SK-N-MC (cell line): ENCODE measurements around the gene CD99.

Source experiments
- DNase-seq: peaks from one replicate; pipeline ENCODE4 v3.0.0-alpha.2; 2011; ENCODE audit warnings: low read depth, low spot score
- H3K27ac ChIP-seq: fragments of 200-600 bp; sonication (generic); 2 replicates; pipeline ENCODE4 v1.5.1; 2016; ENCODE audit warnings: mixed run types
- H3K36me3 ChIP-seq: fragments of 200-600 bp; sonication (generic); 2 replicates; pipeline ENCODE4 v1.6.1; 2017; ENCODE audit warnings: antibody characterized with exemption, low read length, mixed read lengths; ENCODE audit not compliant: insufficient read depth
- H3K4me3 ChIP-seq: fragments of 200-600 bp; sonication (generic); 2 replicates; pipeline ENCODE4 v1.5.1; 2016
- H3K9ac ChIP-seq: fragments of 200-600 bp; sonication (generic); 2 replicates; pipeline ENCODE4 v1.8.0; 2017; ENCODE audit warnings: mixed run types, mixed read lengths; ENCODE audit not compliant: insufficient read length
- H3K9me3 ChIP-seq: fragments of 200-600 bp; sonication (generic); 2 replicates; pipeline ENCODE4 v1.6.1; 2017; ENCODE audit warnings: low read depth, mild to moderate bottlenecking, antibody characterized with exemption, low read length, moderate library complexity, mixed read lengths
- EZH2 ChIP-seq: fragments of 200-600 bp; sonication (generic); IDR thresholded peaks from one replicate; pipeline ENCODE4 v1.6.1; 2017; ENCODE audit warnings: antibody characterized with exemption
- FOXP2 ChIP-seq: optimal IDR thresholded peaks from 2 replicates; pipeline ENCODE3; 2011; ENCODE audit warnings: mild to moderate bottlenecking, moderate library complexity; ENCODE audit not compliant: insufficient read depth; ENCODE audit errors: extremely low read length, control extremely low read depth
- POLR2AphosphoS5 ChIP-seq: IDR thresholded peaks from 2 replicates; pipeline ENCODE4 v1.6.1; 2012; ENCODE audit warnings: mild to moderate bottlenecking, low read depth, low read length, borderline replicate concordance

CD99 gene

GRCh38 chrX:2711441-2711840 lies 20.3 kb downstream of the CD99 start:
- Histone ChIP-seq H3K36me3 (peaks cover 54% of the 10 kb centered on the region), H3K4me3 (no peak overlapping the region), H3K9ac (no peak overlapping the region), H3K27ac (no peak overlapping the region), H3K9me3 (no peaks in the 10 kb centered on the region)
- DNase-seq: no peak
- TF ChIP-seq POLR2AphosphoS5 (no peak), EZH2 (no peak), FOXP2 (no peak)

- TF ChIP-seq EZH2 (no peak), FOXP2 (no peak), POLR2AphosphoS5 (no peak)
- Histone ChIP-seq H3K9me3 (no peaks in the 10 kb centered on the region), H3K27ac (no peak overlapping the region), H3K4me3 (no peak overlapping the region), H3K9ac (no peak overlapping the region), H3K36me3 (peaks cover 64% of the 10 kb centered on the region)
- DNase-seq: no peak
These were observed 21.3 kb downstream of the CD99 start for GRCh38 chrX:2712428-2712827.

- Histone ChIP-seq H3K27ac (no peak overlapping the region), H3K9me3 (no peaks in the 10 kb centered on the region), H3K9ac (no peak overlapping the region), H3K36me3 (peaks cover 71% of the 10 kb centered on the region), H3K4me3 (no peak overlapping the region)
- DNase-seq: no peak
- TF ChIP-seq EZH2 (no peak), FOXP2 (no peak), POLR2AphosphoS5 (no peak)
These were observed 22.1 kb downstream of the CD99 start for GRCh38 chrX:2712890-2713840.

- no peak overlapping the region for H3K27ac ChIP-seq
- H3K9ac ChIP-seq: no peak overlapping the region
- H3K9me3 ChIP-seq: no peaks in the 10 kb centered on the region
- no peak for DNase-seq
- no peak overlapping the region for H3K4me3 ChIP-seq
- H3K36me3 ChIP-seq: peaks cover 79% of the 10 kb centered on the region
- no peak for TF ChIP-seq EZH2
- TF ChIP-seq FOXP2: no peak
- TF ChIP-seq POLR2AphosphoS5: no peak
These were observed 23.5 kb downstream of the CD99 start for GRCh38 chrX:2714551-2714950.

GRCh38 chrX:2715066-2715600 lies 24.0 kb downstream of the CD99 start:
- H3K9ac ChIP-seq: no peak overlapping the region
- H3K27ac ChIP-seq: no peak overlapping the region
- DNase-seq: no peak
- H3K4me3 ChIP-seq: no peak overlapping the region
- no peaks in the 10 kb centered on the region for H3K9me3 ChIP-seq
- no peak for TF ChIP-seq POLR2AphosphoS5
- no peak for TF ChIP-seq EZH2
- TF ChIP-seq FOXP2: no peak
- H3K36me3 ChIP-seq: peaks cover 85% of the 10 kb centered on the region

GRCh38 chrX:2717312-2717711 lies 26.2 kb downstream of the CD99 start:
- Histone ChIP-seq H3K9ac (no peak overlapping the region), H3K9me3 (no peaks in the 10 kb centered on the region), H3K36me3 (peaks cover 96% of the 10 kb centered on the region), H3K4me3 (no peak overlapping the region), H3K27ac (no peak overlapping the region)
- TF ChIP-seq FOXP2 (no peak), POLR2AphosphoS5 (no peak), EZH2 (no peak)
- no peak for DNase-seq

GRCh38 chrX:2718821-2719220 lies 27.7 kb downstream of the CD99 start:
- no peak for DNase-seq
- no peak for TF ChIP-seq FOXP2
- no peak for TF ChIP-seq POLR2AphosphoS5
- TF ChIP-seq EZH2: no peak
- peaks cover 96% of the 10 kb centered on the region for H3K36me3 ChIP-seq
- no peaks in the 10 kb centered on the region for H3K9me3 ChIP-seq
- no peak overlapping the region for H3K27ac ChIP-seq
- no peak overlapping the region for H3K9ac ChIP-seq
- no peak overlapping the region for H3K4me3 ChIP-seq

- DNase-seq: no peak
- peaks cover 97% of the 10 kb centered on the region for H3K36me3 ChIP-seq
- 0 out of 2 replicates have a peak overlapping the region, but pooled peaks have one; percentile 25 for H3K27ac ChIP-seq
- TF ChIP-seq EZH2: no peak
- TF ChIP-seq FOXP2: no peak
- no peak for TF ChIP-seq POLR2AphosphoS5
- no peak overlapping the region for H3K9ac ChIP-seq
- H3K4me3 ChIP-seq: no peak overlapping the region
- H3K9me3 ChIP-seq: no peaks in the 10 kb centered on the region
These were observed 28.8 kb downstream of the CD99 start for GRCh38 chrX:2719774-2720447.
